Erythroblast (primary cell): ENCODE results near the gene SLC39A11.

Experiments used
- DNase-seq, 2 experiments: peaks; one replicate each; lab custom pipeline; 2025; lab: John Stamatoyannopoulos, UW
- GATA1 ChIP-seq: IDR thresholded peaks from 2 replicates; pipeline ENCODE4 v1.6.1; 2011; ENCODE audit warnings: low read depth, mild to moderate bottlenecking, control low read depth, low read length, moderate library complexity
- POLR2A ChIP-seq: IDR thresholded peaks from 2 replicates; pipeline ENCODE4 v1.6.1; 2011; ENCODE audit warnings: mild to moderate bottlenecking, low read length

The SLC39A11 gene

GRCh38 chr17:72765368-72766153 lies 326.9 kb downstream of the SLC39A11 start:
- DNase-seq, result no peak

GRCh38 chr17:72764632-72765041 lies 327.9 kb downstream of the SLC39A11 start:
- no peak for TF ChIP-seq GATA1
- no peak for DNase-seq

More at GRCh38 chr17:72765368-72766153, 326.9 kb downstream of the SLC39A11 start:
- no peak for TF ChIP-seq POLR2A

- TF ChIP-seq GATA1 (no peak), POLR2A (no peak)
- no peak for DNase-seq
These were observed 328.5 kb downstream of the SLC39A11 start for GRCh38 chr17:72763981-72764380.

GRCh38 chr17:72761893-72762575 lies 330.5 kb downstream of the SLC39A11 start:
- peak; percentile 34 to 67 for DNase-seq

GRCh38 chr17:72761431-72761830 lies 331.1 kb downstream of the SLC39A11 start:
- peak; percentile 50 to 80 for DNase-seq
- TF ChIP-seq GATA1 (no peak), POLR2A (no peak)

GRCh38 chr17:72760368-72760767 lies 332.1 kb downstream of the SLC39A11 start:
- no peak for DNase-seq
- no peak for TF ChIP-seq GATA1
- no peak for TF ChIP-seq POLR2A

GRCh38 chr17:72759301-72759700 lies 333.2 kb downstream of the SLC39A11 start:
- TF ChIP-seq GATA1 (no peak), POLR2A (no peak)
- no peak for DNase-seq

- no peak for DNase-seq
- no peak for TF ChIP-seq GATA1
- no peak for TF ChIP-seq POLR2A
These were observed 336.2 kb downstream of the SLC39A11 start for GRCh38 chr17:72756256-72756655.

GRCh38 chr17:72754513-72754912 lies 338.0 kb downstream of the SLC39A11 start:
- TF ChIP-seq POLR2A (no peak), GATA1 (no peak)
- no peak for DNase-seq

- TF ChIP-seq GATA1, result no peak
- no peak for TF ChIP-seq POLR2A
- DNase-seq, result no peak
These were observed 340.7 kb downstream of the SLC39A11 start for GRCh38 chr17:72751746-72752145.

- DNase-seq, result no peak
- TF ChIP-seq POLR2A, result no peak
These were observed 343.3 kb downstream of the SLC39A11 start for GRCh38 chr17:72749119-72749572.

GRCh38 chr17:72747501-72747900 lies 345.0 kb downstream of the SLC39A11 start:
- TF ChIP-seq POLR2A, result no peak
- TF ChIP-seq GATA1, result no peak
- DNase-seq, result no peak

- DNase-seq, result no peak
- no peak for TF ChIP-seq POLR2A
- TF ChIP-seq GATA1, result no peak
These were observed 347.2 kb downstream of the SLC39A11 start for GRCh38 chr17:72745241-72745640.

- DNase-seq, result no peak
- TF ChIP-seq GATA1, result no peak
- no peak for TF ChIP-seq POLR2A
These were observed 349.4 kb downstream of the SLC39A11 start for GRCh38 chr17:72743037-72743467.

- no peak for TF ChIP-seq GATA1
- TF ChIP-seq POLR2A, result no peak
- no peak for DNase-seq
These were observed 355.3 kb downstream of the SLC39A11 start for GRCh38 chr17:72737151-72737690.

- TF ChIP-seq GATA1, result no peak
- TF ChIP-seq POLR2A, result no peak
- no peak for DNase-seq
These were observed 356.9 kb downstream of the SLC39A11 start for GRCh38 chr17:72735592-72735991.
